ENCODE measurements around the gene PSMD3.

GRCh38 chr17:39981766-39982375 lies 1.3 kb downstream of the PSMD3 start:
- TF ChIP-seq POLR2A (IDR thresholded peaks at IDR 0.05): no peak
- no peak for TF ChIP-seq CTCF (IDR thresholded peaks at IDR 0.05)
